HepG2 (cell line): Measurements from ENCODE around the gene FANCE. TPM values are rescaled to one million over a fixed set of nuclear protein-coding genes. Genes with fewer than 3 reads are reported as not detected.

ENCODE experiments used
- ATAC-seq: fragments of 200-7000 bp; cut with Tn5 transposase; 3 replicates; pipeline ENCODE4 v1.9.1; 2020; ENCODE audit warnings: mild to moderate bottlenecking, moderate library complexity
- BruUV-seq: library from RNA; stranded (reverse); fragments of 400-500 nt; replicated peaks from 2 replicates; lab custom pipeline; 2021; lab: Mats Ljungman, UMichigan
- CTCF ChIA-PET: fragments of 300-600 bp; formaldehyde crosslinking; extraction: SDS; loops from one replicate; lab custom pipeline; 2021; ENCODE audit warnings: low total read pairs, inconsistent platforms, low intra/inter-chr PET ratio; lab: Yijun Ruan, JAX
- POLR2A ChIA-PET: fragments of 350-600 bp; sonication (Branson Sonifier 250); formaldehyde crosslinking; loops from one replicate; lab custom pipeline; 2020; ENCODE audit warnings: antibody characterized with exemption, inconsistent platforms; lab: Yijun Ruan, JAX
- DNase-seq: peaks from one replicate; pipeline ENCODE4 v3.0.0-alpha.2; 2015; ENCODE audit warnings: low spot score
- FAIRE-seq: peaks from 3 replicates; lab custom pipeline; 2011; peaks lifted over from hg19 to GRCh38; lab: Jason Lieb, UNC
- H2AFZ ChIP-seq: one replicate; pipeline ENCODE4 v1.6.1; 2011; ENCODE audit warnings: low read length, inconsistent platforms
- H3K27ac ChIP-seq: fragments of 300-600 bp; 3 replicates; pipeline ENCODE4 v1.8.0; 2011; ENCODE audit warnings: mixed run types, mild to moderate bottlenecking, mixed read lengths, low read length, inconsistent platforms; ENCODE audit not compliant: insufficient read depth; ENCODE audit errors: extremely low read length
- H3K27me3 ChIP-seq, 2 experiments: fragments of 200-600 bp in 1 of 2; 2 replicates in 1 of 2; 3 replicates in 1 of 2; pipeline versions ENCODE4 v1.6.0 to v1.8.0; 2011; ENCODE audit warnings: low read length in 2 of 2, mild to moderate bottlenecking in 2 of 2, moderate library complexity in 2 of 2, inconsistent platforms in 1 of 2; ENCODE audit not compliant: insufficient read depth in 2 of 2, control insufficient read depth in 1 of 2
- H3K36me3 ChIP-seq, 2 experiments: fragments of 200-600 bp in 1 of 2; replicated peaks in 1 of 2; 2 replicates in 1 of 2; 3 replicates in 1 of 2; pipeline versions ENCODE4 v1.5.1 to v1.8.0; 2011; ENCODE audit warnings: low read length in 2 of 2, inconsistent platforms in 1 of 2; ENCODE audit not compliant: insufficient read depth in 2 of 2, control insufficient read depth in 1 of 2
- H3K4me1 ChIP-seq: 2 replicates; pipeline ENCODE4 v1.5.1; 2012; ENCODE audit warnings: low read length, inconsistent platforms; ENCODE audit not compliant: insufficient read depth
- H3K4me2 ChIP-seq: 2 replicates; pipeline ENCODE4 v1.6.0; 2011; ENCODE audit warnings: low read depth, low read length, inconsistent platforms
- H3K4me3 ChIP-seq, 3 experiments: fragments of 200-600 bp in 1 of 3; sonication (generic), shearing (Covaris generic) in 1 of 3; replicated peaks in 1 of 3; 2 replicates each; pipeline ENCODE4 v1.5.1; 2011 to 2016; ENCODE audit warnings: low read length in 3 of 3, inconsistent platforms in 2 of 3, low read depth in 2 of 3, mild to moderate bottlenecking in 2 of 3, control low read depth in 1 of 3, mixed read lengths in 1 of 3; ENCODE audit not compliant: insufficient read depth in 1 of 3
- H3K79me2 ChIP-seq: one replicate; pipeline ENCODE4 v1.6.1; 2011; ENCODE audit warnings: low read length, inconsistent platforms; ENCODE audit not compliant: insufficient read depth
- H3K9ac ChIP-seq: 2 replicates; pipeline ENCODE4 v1.6.0; 2011; ENCODE audit warnings: mild to moderate bottlenecking, low read depth, low read length, inconsistent platforms; ENCODE audit not compliant: insufficient read depth
- H3K9me3 ChIP-seq: 2 replicates; pipeline ENCODE4 v1.5.1; 2012; ENCODE audit warnings: mild to moderate bottlenecking, low read length
- H4K20me1 ChIP-seq: 2 replicates; pipeline ENCODE4 v1.6.0; 2011; ENCODE audit warnings: inconsistent platforms, mild to moderate bottlenecking, low read length, moderate library complexity; ENCODE audit not compliant: insufficient read depth
- BHLHE40 ChIP-seq: IDR thresholded peaks from 2 replicates; pipeline ENCODE4 v1.6.1; 2011; ENCODE audit warnings: low read length, improper control_type of control experiment
- CCDC6 ChIP-seq: sonication (generic); formaldehyde crosslinking; IDR thresholded peaks from 2 replicates; pipeline ENCODE4 v1.8.1; 2022; ENCODE audit warnings: mild to moderate bottlenecking, missing genetic modification reagents, moderate library complexity
- FOXM1 ChIP-seq: sonication (generic); formaldehyde crosslinking; IDR thresholded peaks from 2 replicates; pipeline ENCODE4 v1.5.0; 2020; ENCODE audit warnings: missing genetic modification reagents
- GLI4 ChIP-seq: sonication (generic); formaldehyde crosslinking; IDR thresholded peaks from 2 replicates; pipeline ENCODE4 v1.5.1; 2020; ENCODE audit warnings: missing genetic modification reagents, mild to moderate bottlenecking, moderate library complexity, borderline replicate concordance
- KLF6 ChIP-seq: IDR thresholded peaks from 2 replicates; pipeline ENCODE4 v1.8.0; 2016; ENCODE audit warnings: missing biosample characterization, missing genetic modification reagents
- KLF9 ChIP-seq: IDR thresholded peaks from 2 replicates; pipeline ENCODE4 v1.6.1; 2016; ENCODE audit warnings: low read depth
- NCOA5 ChIP-seq: sonication (generic); formaldehyde crosslinking; IDR thresholded peaks from 2 replicates; pipeline ENCODE4 v1.4.0; 2020; ENCODE audit warnings: missing genetic modification reagents
- RBM39 ChIP-seq: fragments of 200-400 bp; formaldehyde crosslinking; IDR thresholded peaks from one replicate; pipeline ENCODE4 v1.6.1; 2018; ENCODE audit warnings: antibody characterized with exemption, mild to moderate bottlenecking, low read depth, low read length; ENCODE audit not compliant: poor library complexity, severe bottlenecking
- SRF ChIP-seq: IDR thresholded peaks from 2 replicates; pipeline ENCODE4 v1.6.1; 2011; ENCODE audit warnings: mild to moderate bottlenecking, low read depth, low read length, moderate library complexity
- TBX3 ChIP-seq: fragments of 450-650 bp; IDR thresholded peaks from 2 replicates; pipeline ENCODE4 v1.6.1; 2017; ENCODE audit warnings: antibody characterized with exemption, mild to moderate bottlenecking, inconsistent platforms, borderline replicate concordance
- ZBTB21 ChIP-seq: sonication (generic); formaldehyde crosslinking; IDR thresholded peaks from 2 replicates; pipeline ENCODE4 v1.4.0; 2020; ENCODE audit warnings: missing genetic modification reagents
- ZBTB38 ChIP-seq: sonication (generic); formaldehyde crosslinking; IDR thresholded peaks from 2 replicates; pipeline ENCODE4 v1.5.1; 2020; ENCODE audit warnings: mild to moderate bottlenecking, missing genetic modification reagents
- ZKSCAN5 ChIP-seq: sonication (generic); formaldehyde crosslinking; IDR thresholded peaks from 2 replicates; pipeline ENCODE4 v1.5.1; 2020; ENCODE audit warnings: mild to moderate bottlenecking, missing genetic modification reagents
- ZNF264 ChIP-seq: sonication (generic); formaldehyde crosslinking; IDR thresholded peaks from 2 replicates; pipeline ENCODE4 v1.4.0; 2020; ENCODE audit warnings: missing genetic modification reagents
- ZNF530 ChIP-seq: sonication (generic); formaldehyde crosslinking; IDR thresholded peaks from 2 replicates; pipeline ENCODE4 v1.5.0; 2020; ENCODE audit warnings: low read depth, mild to moderate bottlenecking, missing genetic modification reagents
- ZNF598 ChIP-seq: sonication (generic); formaldehyde crosslinking; IDR thresholded peaks from 2 replicates; pipeline ENCODE4 v1.5.1; 2020; ENCODE audit warnings: mild to moderate bottlenecking, missing genetic modification reagents, borderline replicate concordance
- ZNF614 ChIP-seq: IDR thresholded peaks from 2 replicates; pipeline ENCODE4 v1.6.1; 2018; ENCODE audit warnings: missing biosample characterization, missing genetic modification reagents, inconsistent platforms, borderline replicate concordance
- ZNF713 ChIP-seq: sonication (generic); formaldehyde crosslinking; IDR thresholded peaks from 2 replicates; pipeline ENCODE4 v1.4.0; 2020; ENCODE audit warnings: mild to moderate bottlenecking, missing genetic modification reagents
- ZNF781 ChIP-seq: sonication (generic); formaldehyde crosslinking; IDR thresholded peaks from 2 replicates; pipeline ENCODE4 v1.5.1; 2020; ENCODE audit warnings: borderline replicate concordance, mild to moderate bottlenecking, missing genetic modification reagents; ENCODE audit errors: not compliant biosample characterization
- WGBS: methylation state at CpG from one replicate; pipeline ENCODE4 v1.1.6; 2017; ENCODE audit warnings: low lambda C conversion rate; 5-methylcytosine and 5-hydroxymethylcytosine counted together
- in situ Hi-C: cut with HindIII; loops from 2 replicates; pipeline ENCODE4 v1.10.0; 2017; ENCODE audit warnings: low pct_unique_long_range_greater_than_20kb; ENCODE audit not compliant: extremely low pct_ligation_motif_present
- intact Hi-C: fragments of 100-400 bp; cut with micrococcal nuclease; formaldehyde crosslinking; loops from one replicate; pipeline ENCODE4 v1.10.0; 2022; ENCODE audit not compliant: unreplicated experiment
- polyA plus RNA-seq, 8 experiments: library from polyadenylated mRNA; depleted of rRNA in 3 of 8; stranded (reverse) in 7 of 8; unstranded in 1 of 8; fragments of >200 nt; fragmentation: Illumina TruSeq in 4 of 8; extraction: Trizol in 4 of 8; gene quantifications; 2 replicates each; pipeline versions ENCODE4 v1.2.1 to v1.2.3, GENCODE V29; 2011 to 2016; ENCODE audit warnings: low read depth in 4 of 8, missing spikeins in 1 of 8, mixed read lengths in 1 of 8; ENCODE audit not compliant: insufficient read depth in 1 of 8
- total RNA-seq, 5 experiments: library from RNA; depleted of rRNA; stranded (reverse); fragments of >200 nt; fragmentation: Illumina TruSeq; extraction: Trizol; gene quantifications; 2 replicates each; pipeline ENCODE4 v1.2.3, GENCODE V29; 2016; ENCODE audit warnings: low read depth in 1 of 5
- TF ChIP-seq, protein P1 (sequence below): sonication (generic); formaldehyde crosslinking; IDR thresholded peaks from 2 replicates; pipeline ENCODE4 v1.4.0; 2020; ENCODE audit warnings: missing genetic modification reagents, borderline replicate concordance
- TF ChIP-seq, protein P2 (sequence below): sonication (generic); formaldehyde crosslinking; IDR thresholded peaks from 2 replicates; pipeline ENCODE4 v1.5.1; 2020; ENCODE audit warnings: missing genetic modification reagents, mild to moderate bottlenecking, borderline replicate concordance

FANCE gene
- total and polyA plus RNA-seq, 2 of the 13 experiments (the other 11 are each of a cell fraction or from before 2014, with no cell fraction given) = 7.1 to 11.2 TPM

DNA sequence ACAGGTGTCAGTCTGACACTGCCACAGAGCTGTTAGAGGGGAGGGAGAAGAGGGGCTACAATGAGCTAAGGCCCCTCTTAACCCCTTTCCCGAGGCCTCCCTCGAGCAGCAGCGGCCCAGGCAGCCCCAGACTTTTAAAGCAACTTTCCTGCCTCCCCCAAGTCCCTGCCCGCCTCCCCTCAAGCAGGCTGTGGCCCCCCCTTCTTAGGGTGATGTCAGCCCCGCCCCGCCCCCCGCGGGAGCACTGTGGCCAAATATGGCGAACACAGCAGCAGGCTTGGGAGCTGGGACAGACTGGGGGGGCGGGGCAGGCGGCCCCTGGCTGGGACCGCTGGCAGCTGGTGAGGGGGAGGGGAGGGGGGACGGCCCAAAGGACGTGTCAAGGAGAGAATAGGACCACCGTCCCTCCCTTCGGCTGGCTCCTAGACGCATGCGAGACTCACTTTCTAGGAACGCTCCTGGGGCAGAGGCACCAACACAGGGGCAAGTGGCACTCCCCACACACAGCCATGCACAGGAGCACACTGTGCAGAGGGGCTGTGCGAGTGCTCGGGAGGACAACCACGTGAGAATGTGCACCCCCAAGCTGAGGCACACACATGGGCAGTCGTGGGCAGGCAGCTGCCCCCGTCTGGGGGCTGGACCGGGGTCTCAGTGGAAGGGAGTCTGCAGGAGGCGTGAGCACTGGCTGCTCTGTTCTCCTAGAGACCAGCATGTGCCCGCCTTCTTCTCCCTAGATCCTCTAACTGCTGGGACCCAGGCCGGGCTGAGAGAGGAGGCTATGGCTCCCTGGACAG lies 38.1 kb downstream of the FANCE start:
- no peaks in the 10 kb centered on the region for H3K27me3 ChIP-seq
- no peak overlapping the region for H3K4me3 ChIP-seq
- CTCF ChIA-PET = no interaction called here
- no peak for ATAC-seq
- peaks cover 43% of the 10 kb centered on the region for H3K4me1 ChIP-seq
- no peak overlapping the region for H2AFZ ChIP-seq
- H3K36me3 ChIP-seq = peaks cover 11 to 15% of the 10 kb centered on the region in 2 experiments
- H4K20me1 ChIP-seq = peaks cover 57% of the 10 kb centered on the region; the same call in 1 of the 2 replicates
- BruUV-seq = no TSS peak
- H3K9me3 ChIP-seq = no peaks in the 10 kb centered on the region
- in situ Hi-C loops (no loop called here), intact Hi-C loops (no loop called here)
- H3K27ac ChIP-seq = no peak overlapping the region
- H3K4me2 ChIP-seq = no peak overlapping the region
- H3K79me2 ChIP-seq = peaks cover 45% of the 10 kb centered on the region
- POLR2A ChIA-PET = interaction anchor here (1.3 kb wide), 1 partner anchor 17 kb away, joined by 4 read pairs; no protein-coding TSS in a partner anchor
- no peak for FAIRE-seq
- WGBS = 96% methylated on average over 17 of the region's 28 CpGs
- no peak overlapping the region for H3K9ac ChIP-seq
- no peak for DNase-seq
- no peak for TF ChIP-seq KLF6 (CRISPR knock-in tag)
- TF ChIP-seq ZNF530 (CRISPR knock-in tag) = no peak
- TF ChIP-seq RBM39 = peak; percentile 14
- no peak for TF ChIP-seq FOXM1 (CRISPR knock-in tag)
- no peak for TF ChIP-seq TBX3
- TF ChIP-seq ZNF781 (CRISPR knock-in tag) = no peak
- TF ChIP-seq ZKSCAN5 (CRISPR knock-in tag) = no peak
- TF ChIP-seq BHLHE40 = no peak
- TF ChIP-seq ZNF598 (CRISPR knock-in tag) = no peak
- no peak for TF ChIP-seq KLF9 (CRISPR knock-in tag)
- no peak for TF ChIP-seq GLI4 (CRISPR knock-in tag)
- TF ChIP-seq NCOA5 = no peak
- TF ChIP-seq, protein P1, sequence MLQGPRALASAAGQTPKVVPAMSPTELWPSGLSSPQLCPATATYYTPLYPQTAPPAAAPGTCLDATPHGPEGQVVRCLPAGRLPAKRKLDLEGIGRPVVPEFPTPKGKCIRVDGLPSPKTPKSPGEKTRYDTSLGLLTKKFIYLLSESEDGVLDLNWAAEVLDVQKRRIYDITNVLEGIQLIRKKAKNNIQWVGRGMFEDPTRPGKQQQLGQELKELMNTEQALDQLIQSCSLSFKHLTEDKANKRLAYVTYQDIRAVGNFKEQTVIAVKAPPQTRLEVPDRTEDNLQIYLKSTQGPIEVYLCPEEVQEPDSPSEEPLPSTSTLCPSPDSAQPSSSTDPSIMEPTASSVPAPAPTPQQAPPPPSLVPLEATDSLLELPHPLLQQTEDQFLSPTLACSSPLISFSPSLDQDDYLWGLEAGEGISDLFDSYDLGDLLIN (CRISPR knock-in tag) = no peak
- TF ChIP-seq ZNF713 (CRISPR knock-in tag) = no peak
- peak; percentile 76; the same call in 1 of the 2 replicates for TF ChIP-seq SRF
- TF ChIP-seq ZBTB38 (CRISPR knock-in tag) = 0 out of 2 replicates have a peak, but pooled peaks have one; percentile 43
- TF ChIP-seq ZNF264 (CRISPR knock-in tag) = no peak
- TF ChIP-seq ZNF614 (CRISPR knock-in tag) = no peak
- TF ChIP-seq ZBTB21 (CRISPR knock-in tag) = no peak
- TF ChIP-seq, protein P2, sequence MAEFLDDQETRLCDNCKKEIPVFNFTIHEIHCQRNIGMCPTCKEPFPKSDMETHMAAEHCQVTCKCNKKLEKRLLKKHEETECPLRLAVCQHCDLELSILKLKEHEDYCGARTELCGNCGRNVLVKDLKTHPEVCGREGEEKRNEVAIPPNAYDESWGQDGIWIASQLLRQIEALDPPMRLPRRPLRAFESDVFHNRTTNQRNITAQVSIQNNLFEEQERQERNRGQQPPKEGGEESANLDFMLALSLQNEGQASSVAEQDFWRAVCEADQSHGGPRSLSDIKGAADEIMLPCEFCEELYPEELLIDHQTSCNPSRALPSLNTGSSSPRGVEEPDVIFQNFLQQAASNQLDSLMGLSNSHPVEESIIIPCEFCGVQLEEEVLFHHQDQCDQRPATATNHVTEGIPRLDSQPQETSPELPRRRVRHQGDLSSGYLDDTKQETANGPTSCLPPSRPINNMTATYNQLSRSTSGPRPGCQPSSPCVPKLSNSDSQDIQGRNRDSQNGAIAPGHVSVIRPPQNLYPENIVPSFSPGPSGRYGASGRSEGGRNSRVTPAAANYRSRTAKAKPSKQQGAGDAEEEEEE (CRISPR knock-in tag) = no peak
- TF ChIP-seq CCDC6 (CRISPR knock-in tag) = no peak
